ENCODE data around the gene HEXIM2.

DNA sequence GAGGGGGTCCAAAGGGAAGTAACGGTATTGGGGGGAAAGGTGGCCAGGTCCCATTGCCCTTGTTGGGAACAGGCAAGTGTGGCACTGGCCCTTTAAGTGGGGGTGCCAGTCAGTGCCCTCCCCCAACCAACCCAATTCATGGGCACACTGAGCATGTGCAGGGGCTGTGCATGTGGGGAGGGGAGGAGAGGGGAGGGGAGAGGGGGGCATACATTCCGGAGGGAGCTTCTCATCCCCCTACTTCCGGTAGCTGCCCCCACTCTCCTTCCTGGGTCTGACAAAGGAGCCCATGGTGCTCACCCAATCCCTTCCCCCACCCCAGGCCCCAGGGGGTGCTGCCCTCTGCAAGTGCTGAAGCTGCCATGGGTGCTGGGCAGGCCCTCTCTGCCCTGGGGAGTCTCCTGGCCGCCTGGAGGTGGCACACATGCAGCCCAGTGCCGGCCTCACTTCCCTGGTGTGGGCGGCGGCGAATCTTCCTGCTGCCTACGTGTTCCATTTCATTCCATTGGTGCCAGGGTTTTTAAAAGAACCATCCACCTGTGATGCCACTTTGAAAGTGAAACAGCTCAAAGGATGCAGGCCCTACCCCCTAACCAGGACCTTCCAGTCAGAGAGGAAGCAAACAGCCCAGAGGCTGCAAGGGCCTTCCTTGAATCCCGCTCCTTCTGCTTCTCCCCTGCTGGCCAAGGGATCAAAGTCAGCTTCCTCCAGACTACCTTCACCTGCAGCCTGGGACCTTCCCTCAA is 11.0 kb downstream of the HEXIM2 start:
- TF ChIP-seq RAD51 (IDR thresholded peaks at IDR 0.05; ENCODE audit: borderline replicate concordance) (no peak), ZNF678 (CRISPR knock-in tag; IDR thresholded peaks at IDR 0.05) (no peak), HMG20A (CRISPR knock-in tag; IDR thresholded peaks at IDR 0.05; ENCODE audit: borderline replicate concordance) (peak; percentile 37; the same call in 1 of the 2 replicates), RELA (CRISPR knock-in tag; IDR thresholded peaks at IDR 0.05) (peak; percentile 63; the same call in 1 of the 2 replicates), ZBTB1 (CRISPR knock-in tag; IDR thresholded peaks at IDR 0.05; ENCODE audit: borderline replicate concordance) (peak; percentile 19; the same call in 1 of the 2 replicates), TBX2 (CRISPR knock-in tag; IDR thresholded peaks at IDR 0.05; ENCODE audit: borderline replicate concordance) (peak; percentile 83)
